ENCODE measurements around the gene SLC25A38. TPM values are rescaled to one million over a fixed set of nuclear protein-coding genes. Genes with fewer than 3 reads are reported as not detected.

Gene SLC25A38
- polyA plus RNA-seq, 1 donor from 2014 or later: 32.5 TPM

- Histone ChIP-seq H3K4me3 (ENCODE audit: low read length) (no peak overlapping the region), H3K4me2 (ENCODE audit: low read length) (no peak overlapping the region), H2AFZ (ENCODE audit: low read depth, low read length) (no peak overlapping the region), H4K20me1 (ENCODE audit: insufficient read depth) (no peaks in the 10 kb centered on the region), H3K9me2 (ENCODE audit: insufficient read depth, low read length) (no peaks in the 10 kb centered on the region), H3K27me3 (ENCODE audit: insufficient read depth, low read depth, low read length) (no peaks in the 10 kb centered on the region), H3K9me3 (ENCODE audit: low read length) (no peaks in the 10 kb centered on the region), H3K9ac (ENCODE audit: low read length) (no peak overlapping the region), H3K79me2 (replicated peaks; ENCODE audit: insufficient read depth, low read length) (no peaks in the 10 kb centered on the region), H3F3A (ENCODE audit: insufficient read depth, low read length, poor library complexity, severe bottlenecking) (no peaks in the 10 kb centered on the region), H3K36me3 (ENCODE audit: insufficient read depth, low read length) (no peaks in the 10 kb centered on the region), H3K27ac (ENCODE audit: low read length) (no peak overlapping the region)
- TF ChIP-seq POLR2AphosphoS5 (IDR thresholded peaks at IDR 0.05) (no peak), EZH2 (IDR thresholded peaks at IDR 0.05; ENCODE audit: borderline replicate concordance, insufficient read depth, low read length, poor library complexity, severe bottlenecking) (no peak), MXI1 (conservative IDR thresholded peaks at IDR 0.05; ENCODE audit: poor library complexity, severe bottlenecking) (no peak), RAD21 (conservative IDR thresholded peaks at IDR 0.05) (no peak)
These were observed 63.3 kb downstream of the SLC25A38 start for GRCh38 chr3:39446444-39446843.

Small RNAs within 50 kb of the gene (small RNA-seq; reads per million reads assigned to genes)
- gene SNORA6: 0 reads per million in 3 experiments
- 0 reads per million in 3 experiments for gene SNORA62

Other genes starting within 250 kb of the SLC25A38 start
- 0.09 and 0.22 TPM in 2 replicates for gene CSRNP1, start 229.8 kb upstream of the SLC25A38 start, polyA plus RNA-seq
- not detected in 2 replicates for gene XIRP1, start 190.8 kb upstream of the SLC25A38 start, polyA plus RNA-seq
- gene CX3CR1, start 103.3 kb upstream of the SLC25A38 start, polyA plus RNA-seq: not detected in 2 replicates
- gene CCR8, start 53.7 kb upstream of the SLC25A38 start, polyA plus RNA-seq: not detected in 2 replicates
- gene RPSA, start 23.4 kb downstream of the SLC25A38 start, polyA plus RNA-seq: 1,510 and 1,629 TPM in 2 replicates
- not detected in 2 replicates for gene MOBP, start 84.3 kb downstream of the SLC25A38 start, polyA plus RNA-seq

All from neural cell (in vitro differentiated cells).